Fibroblast of upper back skin (primary cell): Measurements from ENCODE around the gene USP37.
"Not testable (repeated sequence)": the region's sequence is repeated elsewhere in the genome, so short reads cannot be mapped to it uniquely, and the experiment has no call there.

Experiments used
- DNase-seq: peaks from one replicate; pipeline ENCODE4 v3.0.0-alpha.2; 2013

The USP37 gene

DNA sequence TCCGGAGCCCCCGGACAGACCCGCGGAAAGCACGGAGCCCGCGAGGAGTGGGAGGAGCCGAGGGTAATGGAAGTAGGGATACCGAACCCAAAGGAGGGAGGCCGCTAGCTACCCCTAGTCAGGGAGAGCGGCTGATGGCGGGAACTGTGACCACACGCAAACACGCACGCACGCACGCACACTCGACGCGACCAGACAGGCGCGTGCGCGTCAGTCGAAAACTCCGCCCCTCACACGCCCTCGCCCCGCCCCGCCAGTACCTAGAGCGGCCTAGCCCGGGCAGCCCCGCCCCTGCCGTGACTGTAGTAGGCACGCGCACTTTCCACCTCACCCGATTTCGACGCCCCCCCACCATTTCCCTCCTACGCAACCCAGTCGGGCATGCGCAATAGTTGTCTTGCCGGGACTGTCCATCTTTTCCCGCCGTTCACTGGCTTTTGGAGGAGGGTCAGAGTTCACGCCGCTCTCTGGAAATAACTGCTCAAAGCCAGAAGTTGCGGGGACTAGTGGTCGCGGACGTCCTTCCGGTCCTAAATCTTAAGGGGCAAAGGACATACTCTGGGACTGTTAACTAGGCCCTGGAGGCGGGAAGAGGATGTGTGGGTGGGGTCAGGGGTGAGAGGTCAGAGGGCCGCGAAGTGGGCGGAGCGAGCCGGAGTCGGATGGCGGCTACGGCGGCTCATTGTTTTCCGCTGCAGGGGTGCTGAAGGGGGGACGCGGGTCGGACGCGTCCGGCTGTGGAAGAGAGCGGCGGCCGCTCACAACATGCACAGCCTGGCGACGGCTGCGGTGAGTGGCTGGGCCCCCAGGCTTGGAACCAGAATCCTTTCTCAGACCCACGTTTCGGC lies at the start of gene USP37, which contains the start of gene CNOT9:
Gene USP37, minus strand, starts transcription at position 162 of the 848 bp plus-strand sequence. CDS start 9,698 bp downstream, outside the sequence.
Gene CNOT9, plus strand, starts transcription at position 650 of the 848 bp plus-strand sequence. Its CDS starts 116 bp downstream, at position 766.
- peak; percentile 98 for DNase-seq

DNA sequence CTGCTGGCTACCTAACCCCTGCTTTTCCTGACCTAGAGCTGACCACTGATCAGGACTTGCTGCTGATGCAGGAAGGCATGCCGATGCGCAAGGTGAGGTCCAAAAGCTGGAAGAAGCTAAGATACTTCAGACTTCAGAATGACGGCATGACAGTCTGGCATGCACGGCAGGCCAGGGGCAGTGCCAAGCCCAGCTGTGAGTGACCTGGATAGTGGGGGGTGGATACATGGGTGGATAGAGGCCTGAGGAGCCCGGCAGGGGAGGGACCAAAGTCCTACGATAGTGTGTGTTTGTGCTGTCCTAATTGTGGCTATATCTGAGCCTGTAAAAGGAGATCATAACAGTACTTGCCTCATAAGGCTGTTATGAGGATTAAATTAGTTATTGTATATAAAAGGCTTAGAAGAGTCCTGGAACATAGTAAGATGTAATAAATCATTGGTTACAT lies 47.7 kb upstream of the USP37 start:
- DNase-seq = no peak

DNA sequence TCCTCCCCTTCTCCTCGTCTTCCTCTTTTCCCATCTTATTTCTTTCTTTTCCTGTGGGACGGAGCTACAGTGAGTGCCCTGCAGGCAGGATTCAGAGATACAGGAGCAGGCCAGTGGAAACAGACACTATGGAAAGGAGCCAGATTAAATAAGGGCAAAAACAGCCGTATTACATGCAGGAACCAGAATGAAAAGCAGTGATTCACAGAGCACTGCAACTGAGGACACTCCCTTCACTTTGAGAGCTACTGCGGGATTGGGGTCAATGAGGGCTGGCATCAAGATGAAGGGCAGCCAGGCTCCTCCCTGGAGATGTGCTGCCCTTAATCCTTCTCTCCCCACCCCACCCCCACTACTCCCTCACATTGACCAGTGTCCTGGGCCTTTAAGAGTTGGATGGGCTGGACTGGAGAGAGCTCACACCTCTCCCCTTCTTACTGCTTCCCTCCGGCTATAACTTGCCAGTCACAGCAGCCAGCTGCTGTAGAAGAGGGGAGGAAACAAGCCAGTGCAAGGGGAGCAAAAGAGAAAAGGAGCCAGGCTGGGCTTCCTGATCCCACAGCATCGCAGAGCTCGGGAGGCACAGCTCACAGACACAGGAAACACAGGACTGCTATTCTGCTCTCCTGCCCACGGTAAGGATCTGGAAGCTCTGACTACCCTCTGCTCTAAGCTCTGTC lies 39.4 kb upstream of the USP37 start, which contains the start of gene PLCD4:
Gene PLCD4, plus strand, starts transcription at position 464 of the 680 bp plus-strand sequence. CDS start 7,841 bp downstream, outside the sequence.
- peak; percentile 66 for DNase-seq

GRCh38 chr2:218605432-218605831 lies 37.3 kb upstream of the USP37 start:
- DNase-seq = peak; percentile 65

DNA sequence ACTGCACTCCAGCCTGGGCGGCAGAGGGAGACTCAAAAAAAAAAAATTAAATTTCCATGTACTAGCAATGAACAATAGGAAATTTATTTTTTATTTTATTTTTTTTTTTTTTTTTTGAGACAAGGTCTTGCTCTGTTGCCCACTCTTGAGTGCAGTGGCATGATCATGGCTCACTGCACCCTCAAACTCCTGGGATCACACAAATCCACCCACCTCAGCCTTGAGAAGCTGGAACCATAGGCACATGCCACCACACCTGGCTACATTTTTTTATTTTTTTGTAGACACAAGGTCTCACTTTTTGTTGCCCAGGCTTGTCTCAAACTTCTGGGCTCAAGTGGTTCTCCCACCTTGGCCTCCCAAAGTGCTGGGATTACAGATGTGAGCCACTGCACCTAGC lies 17.4 kb upstream of the USP37 start:
- no peak for DNase-seq

DNA sequence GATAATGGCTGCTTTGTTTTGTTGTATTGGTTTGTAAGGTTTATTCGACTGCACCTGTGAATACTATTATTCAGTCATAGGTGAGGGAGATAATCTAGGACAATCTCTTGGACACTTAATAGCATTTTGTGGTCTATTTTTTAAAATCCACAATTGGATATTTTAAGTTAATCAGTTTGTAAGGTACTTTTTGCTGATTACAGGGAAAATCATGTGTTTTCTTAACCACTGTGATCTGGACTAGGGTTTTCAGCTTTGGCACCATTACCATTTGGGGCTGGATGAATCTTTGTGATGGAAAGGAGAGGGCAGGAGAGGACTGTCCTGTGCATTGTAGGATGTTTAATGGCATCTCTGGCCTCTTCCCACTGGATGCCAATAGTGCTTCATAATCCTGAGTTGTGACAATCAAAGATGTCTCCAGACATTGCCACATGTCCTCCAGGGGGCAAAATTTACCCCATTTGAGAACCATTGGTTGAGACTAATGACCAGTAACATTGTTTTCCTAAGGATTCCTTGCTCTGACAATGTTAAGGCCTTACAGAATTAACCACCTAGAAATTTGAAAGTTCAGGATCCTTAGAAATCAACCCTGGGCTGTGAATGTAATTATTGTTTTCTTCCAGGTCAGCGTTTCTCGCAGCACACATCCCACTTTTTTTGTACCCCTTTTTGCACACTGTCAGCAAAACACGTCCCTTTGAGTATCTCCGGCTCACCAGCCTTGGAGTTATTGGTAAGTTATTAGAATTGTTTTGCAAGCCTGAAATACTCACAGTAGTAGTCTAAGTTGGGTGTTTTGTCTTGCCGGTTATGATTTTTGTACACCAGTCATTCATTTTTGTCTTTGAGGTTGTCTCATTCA lies 16.1 kb upstream of the USP37 start:
- no peak for DNase-seq

DNA sequence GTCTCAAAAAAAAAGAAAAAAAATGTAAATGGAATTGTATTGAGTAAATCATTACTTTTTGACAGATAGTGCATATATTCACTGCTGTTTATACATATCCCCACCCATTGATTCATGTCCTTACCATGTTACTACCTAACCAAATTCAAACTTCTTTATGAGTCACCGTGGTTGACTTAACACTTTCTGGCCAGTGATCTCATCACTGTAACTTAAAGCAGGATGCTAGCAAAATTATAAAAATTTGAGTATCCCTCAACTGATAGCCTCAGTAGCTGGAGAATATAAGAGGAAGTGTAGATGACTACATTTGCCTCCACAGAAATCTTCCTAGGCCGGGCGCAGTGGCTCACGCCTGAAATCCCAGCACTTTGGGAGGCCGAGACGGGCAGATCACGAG lies 13.9 kb upstream of the USP37 start:
- DNase-seq = peak; percentile 77

DNA sequence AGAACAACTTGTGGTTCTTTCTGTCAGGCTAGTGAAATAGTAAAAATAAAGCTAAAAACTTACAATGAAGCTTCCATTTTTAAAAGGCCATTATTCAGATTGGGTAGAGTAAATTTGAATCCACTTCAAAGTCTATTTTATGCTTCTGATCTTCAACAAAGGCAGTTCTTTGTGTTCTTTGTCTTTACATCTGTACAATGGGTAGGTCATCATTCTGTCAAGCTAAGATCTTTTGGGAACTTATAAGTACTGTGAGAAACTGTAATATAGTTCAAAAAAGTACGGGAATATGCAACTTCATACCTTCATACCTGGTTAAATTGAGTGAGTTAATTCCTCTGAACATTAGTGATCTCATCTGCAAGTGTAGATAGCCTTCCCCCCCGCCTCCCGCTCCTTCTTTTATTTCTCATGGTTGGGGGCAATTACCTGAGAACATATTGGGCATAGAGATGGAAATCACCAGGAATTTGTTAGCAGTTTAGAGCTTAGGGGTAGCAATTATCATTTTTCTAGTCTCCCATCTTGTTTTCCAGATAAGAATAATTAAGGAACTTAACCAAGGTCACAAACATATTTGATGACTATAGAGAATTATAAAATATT lies 10.2 kb upstream of the USP37 start:
- DNase-seq = no peak

DNA sequence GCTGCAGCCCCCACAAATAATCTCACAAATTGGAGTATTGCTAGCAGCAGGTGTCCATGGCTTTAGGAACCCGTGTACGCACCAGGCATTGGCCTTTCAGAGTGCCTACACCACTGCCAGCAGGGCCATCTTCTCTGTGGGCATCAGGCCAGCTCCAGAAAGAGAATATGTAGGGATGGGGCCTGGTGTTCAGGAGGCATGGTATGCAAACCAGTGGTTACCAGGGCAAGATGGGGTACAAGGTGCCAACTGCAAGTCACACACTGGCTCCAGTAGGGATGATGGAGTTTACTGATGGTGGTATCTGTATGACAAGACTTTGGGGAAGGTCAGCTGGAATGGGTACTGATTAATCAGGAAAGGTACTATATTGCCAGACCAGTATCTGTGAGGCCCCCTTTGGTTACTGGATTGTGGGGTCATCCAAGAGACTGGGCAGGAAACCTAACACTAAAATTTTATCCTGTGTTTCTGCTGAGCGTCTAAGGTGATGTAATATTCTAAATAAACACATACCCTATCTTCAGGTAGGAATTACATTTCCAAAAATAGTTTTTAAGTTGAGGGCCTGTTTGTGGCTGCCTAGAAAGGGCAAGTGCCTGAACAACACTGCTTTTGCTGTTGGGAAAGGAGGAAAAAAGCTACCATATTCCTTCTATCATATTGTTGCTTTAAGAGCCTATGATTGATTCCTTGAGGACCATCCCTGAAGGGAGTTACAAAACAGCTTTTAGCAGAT lies 9.5 kb upstream of the USP37 start:
- no peak for DNase-seq

- no peak for DNase-seq
These were observed 8.7 kb upstream of the USP37 start for GRCh38 chr2:218576854-218577253.

DNA sequence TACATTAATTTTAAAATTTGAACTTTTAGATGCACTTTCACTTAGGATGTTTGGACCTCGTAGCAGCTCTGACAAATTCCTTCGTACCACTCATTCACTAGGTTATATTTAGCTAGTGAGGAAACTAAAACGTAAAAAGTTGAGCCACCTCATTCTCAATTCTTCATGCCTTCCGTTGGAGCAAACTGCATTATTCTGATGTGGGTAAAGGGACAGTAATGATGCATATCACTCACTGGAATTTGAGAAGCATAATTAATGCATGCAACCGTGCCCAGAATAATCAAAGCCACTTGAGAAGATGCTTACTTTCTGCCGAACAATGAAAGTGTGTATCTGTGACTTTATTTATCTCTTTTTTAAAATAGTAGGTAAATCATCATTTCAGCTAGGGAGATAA lies 2.7 kb upstream of the USP37 start:
- DNase-seq = peak; percentile 5

DNA sequence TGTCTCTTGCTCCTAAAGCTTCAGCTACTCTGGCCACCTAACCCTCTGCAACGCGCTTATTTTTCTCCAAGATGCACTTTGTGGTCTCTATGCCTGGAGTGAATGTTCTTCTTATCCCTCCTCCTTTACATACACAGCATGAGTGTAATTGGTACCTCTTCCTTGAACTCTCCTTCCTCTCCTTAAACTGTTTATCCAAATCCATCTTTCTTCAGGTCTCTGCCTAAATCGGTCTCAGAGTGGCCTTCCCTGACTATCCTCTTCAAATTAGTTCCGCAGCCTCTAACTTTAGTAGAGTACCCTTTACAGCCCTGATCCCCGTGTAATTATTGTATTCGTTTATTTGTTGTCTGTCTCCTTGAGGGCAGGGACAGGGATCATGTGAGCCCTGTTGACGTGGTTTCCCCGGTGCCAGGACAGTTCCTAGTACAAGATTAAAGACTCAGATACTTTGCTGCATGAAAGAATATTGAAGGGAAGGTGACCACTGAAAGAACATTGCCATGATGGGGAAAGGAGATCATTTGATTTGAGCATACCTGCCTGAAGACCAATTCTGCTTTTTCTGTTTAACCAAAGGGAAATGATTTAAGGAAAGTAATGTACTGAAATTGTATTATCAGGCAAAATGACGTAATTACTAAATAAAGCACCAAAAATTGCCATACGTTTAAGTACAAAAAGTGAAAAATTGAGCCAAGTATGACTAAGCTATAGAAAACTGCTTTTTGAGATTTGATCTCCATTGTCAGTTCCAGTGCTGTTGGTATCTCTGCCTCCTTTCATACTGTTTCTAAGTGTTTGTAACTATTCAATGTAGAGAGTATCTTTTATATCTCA lies 1.7 kb upstream of the USP37 start:
- DNase-seq = peak; percentile 16

DNA sequence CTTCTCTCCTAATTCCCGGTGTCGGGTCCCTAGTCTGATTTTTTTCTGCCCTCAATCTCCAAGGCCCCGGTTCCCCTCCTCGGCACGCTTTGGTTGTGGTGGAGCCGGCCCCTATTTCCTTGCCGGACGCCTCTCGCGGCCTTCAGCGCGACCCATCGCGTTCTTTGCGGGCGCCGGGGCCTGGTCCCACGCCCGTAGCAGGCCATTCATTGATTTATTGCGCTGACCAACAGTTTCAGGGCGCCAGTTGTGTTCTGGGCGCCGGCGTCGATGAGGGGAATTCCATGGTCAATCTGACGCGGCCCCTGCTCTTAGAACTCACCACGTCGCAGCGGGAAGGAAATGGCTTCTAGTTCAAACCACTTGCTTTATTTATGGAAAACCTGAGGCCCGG lies 884 bp upstream of the USP37 start:
- DNase-seq = peak; percentile 36

- DNase-seq = no peak
These were observed 358 bp downstream of the USP37 start for GRCh38 chr2:218567797-218568189.

- no peak for DNase-seq
These were observed 1.9 kb downstream of the USP37 start for GRCh38 chr2:218566296-218566695.

DNA sequence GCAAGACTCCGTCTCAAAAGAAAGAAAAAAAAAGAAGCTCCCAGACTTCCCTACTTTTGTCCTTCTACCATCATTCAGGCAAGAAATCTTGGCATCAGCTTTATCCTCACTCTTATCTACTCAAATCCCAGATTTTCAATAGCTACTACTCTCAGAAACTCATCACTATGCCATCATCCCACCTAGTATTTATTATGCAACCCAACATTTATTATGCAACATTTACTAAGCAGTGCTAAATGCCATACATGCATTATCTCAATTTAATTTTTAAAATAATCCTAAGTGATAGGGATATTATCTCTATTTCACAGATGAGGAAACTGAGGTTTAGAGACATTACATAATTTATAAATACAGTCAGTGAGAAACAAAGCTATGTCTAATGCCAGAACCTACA lies 4.1 kb downstream of the USP37 start:
- DNase-seq = no peak

GRCh38 chr2:218558986-218559385 lies 9.2 kb downstream of the USP37 start:
- DNase-seq = no peak

DNA sequence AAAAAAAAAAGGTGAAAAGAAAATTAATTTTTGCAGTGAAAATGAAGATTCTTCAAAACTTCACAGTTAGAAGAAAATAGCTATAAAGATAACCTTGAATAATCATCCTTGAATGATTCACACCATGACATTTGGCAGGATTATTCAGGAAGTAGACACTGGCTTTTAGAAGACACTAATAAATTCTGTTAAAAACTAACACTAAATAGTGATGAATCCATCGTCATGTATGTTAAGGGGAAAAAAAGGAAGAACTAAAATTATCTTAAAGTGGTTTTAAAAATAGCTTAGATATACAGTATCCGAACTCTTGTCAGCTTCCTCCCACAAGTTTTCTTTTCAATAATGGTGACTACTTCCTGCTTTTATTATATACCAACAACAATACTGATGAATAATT lies 10.2 kb downstream of the USP37 start:
- no peak for DNase-seq

GRCh38 chr2:218555527-218555926 lies 12.6 kb downstream of the USP37 start:
- DNase-seq = no peak

DNA sequence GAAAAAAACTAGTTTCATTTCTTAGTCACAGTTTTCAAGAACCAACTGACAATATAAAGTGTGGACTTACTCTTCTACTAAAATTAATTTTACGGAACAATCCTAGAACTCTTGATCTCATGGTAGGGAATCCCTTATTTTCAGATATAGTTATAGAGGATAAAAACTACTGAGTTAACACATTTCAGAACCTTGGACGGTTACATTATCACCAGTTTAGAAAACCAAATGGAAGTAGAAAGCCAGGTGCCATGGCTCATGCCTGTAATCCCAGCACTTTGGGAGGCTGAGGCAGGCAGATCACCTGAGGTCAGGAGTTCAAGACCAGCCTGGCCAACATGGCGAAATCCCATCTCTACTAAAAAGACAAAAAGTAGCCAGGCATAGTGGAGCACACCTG lies 13.9 kb downstream of the USP37 start:
- not testable (repeated sequence) for DNase-seq

DNA sequence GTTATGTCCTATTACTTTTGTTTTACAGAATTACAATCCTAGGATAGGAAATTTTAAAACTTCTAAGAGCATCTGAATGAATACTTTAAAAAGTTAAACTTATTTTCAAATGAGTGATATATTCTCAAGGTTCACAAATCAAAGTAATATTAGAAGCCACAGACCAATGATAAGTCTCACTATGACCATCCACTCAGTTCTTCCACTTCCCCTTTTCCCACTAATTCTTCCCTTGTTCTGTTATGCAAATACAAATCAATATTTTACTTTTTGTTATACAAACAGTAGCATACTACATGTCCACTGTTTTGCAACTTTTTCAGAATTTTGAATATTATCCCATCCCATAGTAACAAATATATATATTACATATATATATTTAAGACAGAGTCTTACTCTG lies 20.2 kb downstream of the USP37 start:
- DNase-seq = no peak
